Measurements from ENCODE around the gene HSPA12B. TPM values are rescaled to one million over a fixed set of nuclear protein-coding genes. Genes with fewer than 3 reads are reported as not detected.
A peak's percentile ranks its signal among the peaks of the same experiment; 100 is the strongest.

HSPA12B gene
- total RNA-seq, 2 experiments from 2014 or later = not detected

- no peak for DNase-seq
- no peaks in the 10 kb centered on the region for H3K4me1 Mint-ChIP-seq
- no peak overlapping the region for H3K4me3 Mint-ChIP-seq
- no peak overlapping the region for H3K27ac Mint-ChIP-seq
- no peaks in the 10 kb centered on the region for H3K36me3 Mint-ChIP-seq
- H3K27me3 Mint-ChIP-seq = peaks cover 38% of the 10 kb centered on the region
- no peaks in the 10 kb centered on the region for H3K9me3 Mint-ChIP-seq
Observed at GRCh38 chr20:3733119-3733995, 872 bp downstream of the HSPA12B start.

- no peaks in the 10 kb centered on the region for H3K36me3 Mint-ChIP-seq
- DNase-seq = no peak
Observed at GRCh38 chr20:3734111-3734843, 1.8 kb downstream of the HSPA12B start.

GRCh38 chr20:3735768-3736167, 3.3 kb downstream of the HSPA12B start:
- Mint-ChIP-seq H3K27me3 (peaks cover 27% of the 10 kb centered on the region), H3K36me3 (no peaks in the 10 kb centered on the region), H3K27ac (no peak overlapping the region), H3K4me1 (no peaks in the 10 kb centered on the region), H3K9me3 (no peaks in the 10 kb centered on the region), H3K4me3 (no peak overlapping the region)
- DNase-seq = no peak

More at GRCh38 chr20:3734111-3734843, 1.8 kb downstream of the HSPA12B start:
- Mint-ChIP-seq H3K9me3 (no peaks in the 10 kb centered on the region), H3K27me3 (peaks cover 35% of the 10 kb centered on the region), H3K4me1 (no peaks in the 10 kb centered on the region), H3K4me3 (no peak overlapping the region), H3K27ac (no peak overlapping the region)

GRCh38 chr20:3738111-3739053, 5.9 kb downstream of the HSPA12B start:
- H3K36me3 Mint-ChIP-seq = no peaks in the 10 kb centered on the region
- no peak overlapping the region for H3K4me3 Mint-ChIP-seq
- DNase-seq = no peak
- no peak overlapping the region for H3K27ac Mint-ChIP-seq
- H3K27me3 Mint-ChIP-seq = peaks cover 6% of the 10 kb centered on the region
- H3K4me1 Mint-ChIP-seq = no peaks in the 10 kb centered on the region
- no peaks in the 10 kb centered on the region for H3K9me3 Mint-ChIP-seq

- Mint-ChIP-seq H3K27ac (no peak overlapping the region), H3K36me3 (no peaks in the 10 kb centered on the region), H3K27me3 (peaks cover 2% of the 10 kb centered on the region), H3K9me3 (no peaks in the 10 kb centered on the region), H3K4me3 (no peak overlapping the region), H3K4me1 (no peaks in the 10 kb centered on the region)
- no peak for DNase-seq
Observed at GRCh38 chr20:3739054-3739925, 6.8 kb downstream of the HSPA12B start.

GRCh38 chr20:3739926-3740451, 7.5 kb downstream of the HSPA12B start:
- Mint-ChIP-seq H3K36me3 (no peaks in the 10 kb centered on the region), H3K4me1 (peaks cover 3% of the 10 kb centered on the region), H3K4me3 (no peak overlapping the region), H3K27ac (no peak overlapping the region), H3K27me3 (peaks cover 7% of the 10 kb centered on the region), H3K9me3 (no peaks in the 10 kb centered on the region)
- no peak for DNase-seq

- peaks cover 8% of the 10 kb centered on the region for H3K4me1 Mint-ChIP-seq
- DNase-seq = no peak
- H3K9me3 Mint-ChIP-seq = no peaks in the 10 kb centered on the region
- no peak overlapping the region for H3K4me3 Mint-ChIP-seq
- H3K36me3 Mint-ChIP-seq = no peaks in the 10 kb centered on the region
- peaks cover 13% of the 10 kb centered on the region for H3K27me3 Mint-ChIP-seq
- no peak overlapping the region for H3K27ac Mint-ChIP-seq
Observed at GRCh38 chr20:3740615-3741301, 8.3 kb downstream of the HSPA12B start.

GRCh38 chr20:3741836-3742458, 9.5 kb downstream of the HSPA12B start:
- no peaks in the 10 kb centered on the region for H3K9me3 Mint-ChIP-seq
- no peak overlapping the region for H3K4me3 Mint-ChIP-seq
- peaks cover 8% of the 10 kb centered on the region for H3K4me1 Mint-ChIP-seq
- no peak overlapping the region for H3K27ac Mint-ChIP-seq
- DNase-seq = no peak
- peaks cover 20% of the 10 kb centered on the region for H3K27me3 Mint-ChIP-seq
- H3K36me3 Mint-ChIP-seq = no peaks in the 10 kb centered on the region

GRCh38 chr20:3743251-3743650, 10.8 kb downstream of the HSPA12B start:
- H3K4me1 Mint-ChIP-seq = peaks cover 8% of the 10 kb centered on the region
- no peak overlapping the region for H3K4me3 Mint-ChIP-seq
- no peaks in the 10 kb centered on the region for H3K36me3 Mint-ChIP-seq
- no peak for DNase-seq
- H3K27ac Mint-ChIP-seq = no peak overlapping the region
- peaks cover 27% of the 10 kb centered on the region for H3K27me3 Mint-ChIP-seq
- no peaks in the 10 kb centered on the region for H3K9me3 Mint-ChIP-seq

GRCh38 chr20:3744037-3744436, 11.6 kb downstream of the HSPA12B start:
- H3K27ac Mint-ChIP-seq = no peak overlapping the region
- no peaks in the 10 kb centered on the region for H3K36me3 Mint-ChIP-seq
- H3K4me3 Mint-ChIP-seq = no peak overlapping the region
- H3K27me3 Mint-ChIP-seq = peaks cover 27% of the 10 kb centered on the region
- no peak for DNase-seq
- no peaks in the 10 kb centered on the region for H3K9me3 Mint-ChIP-seq
- H3K4me1 Mint-ChIP-seq = peaks cover 8% of the 10 kb centered on the region

- peak; percentile 77 for DNase-seq
- Mint-ChIP-seq H3K27me3 (peaks cover 27% of the 10 kb centered on the region), H3K4me1 (peaks cover 8% of the 10 kb centered on the region), H3K9me3 (no peaks in the 10 kb centered on the region), H3K27ac (no peak overlapping the region), H3K36me3 (no peaks in the 10 kb centered on the region), H3K4me3 (peak overlapping the region; percentile 38)
Observed at GRCh38 chr20:3744806-3745685, 12.6 kb downstream of the HSPA12B start.

- no peaks in the 10 kb centered on the region for H3K9me3 Mint-ChIP-seq
- no peak for DNase-seq
Observed at GRCh38 chr20:3745686-3746173, 13.2 kb downstream of the HSPA12B start.

More at GRCh38 chr20:3745686-3746173, 13.2 kb downstream of the HSPA12B start:
- Mint-ChIP-seq H3K4me3 (no peak overlapping the region), H3K4me1 (peaks cover 8% of the 10 kb centered on the region), H3K27ac (no peak overlapping the region), H3K36me3 (no peaks in the 10 kb centered on the region), H3K27me3 (peaks cover 27% of the 10 kb centered on the region)
